Stimulated activated CD8-positive, alpha-beta memory T cell treated with anti-CD3 and anti-CD28 coated beads, Interleukin-2, amount 100 ng/mL, for 1 hour (primary cell): ENCODE measurements around the gene PGAP6.
"Not testable (repeated sequence)": the region's sequence is repeated elsewhere in the genome, so short reads cannot be mapped to it uniquely, and the experiment has no call there.

Experiments used
- DNase-seq, 2 donors: peaks; one replicate each; pipeline ENCODE4 v3.0.0-alpha.2; 2020; ENCODE audit warnings: low read depth in 2 of 2

Gene PGAP6

DNA sequence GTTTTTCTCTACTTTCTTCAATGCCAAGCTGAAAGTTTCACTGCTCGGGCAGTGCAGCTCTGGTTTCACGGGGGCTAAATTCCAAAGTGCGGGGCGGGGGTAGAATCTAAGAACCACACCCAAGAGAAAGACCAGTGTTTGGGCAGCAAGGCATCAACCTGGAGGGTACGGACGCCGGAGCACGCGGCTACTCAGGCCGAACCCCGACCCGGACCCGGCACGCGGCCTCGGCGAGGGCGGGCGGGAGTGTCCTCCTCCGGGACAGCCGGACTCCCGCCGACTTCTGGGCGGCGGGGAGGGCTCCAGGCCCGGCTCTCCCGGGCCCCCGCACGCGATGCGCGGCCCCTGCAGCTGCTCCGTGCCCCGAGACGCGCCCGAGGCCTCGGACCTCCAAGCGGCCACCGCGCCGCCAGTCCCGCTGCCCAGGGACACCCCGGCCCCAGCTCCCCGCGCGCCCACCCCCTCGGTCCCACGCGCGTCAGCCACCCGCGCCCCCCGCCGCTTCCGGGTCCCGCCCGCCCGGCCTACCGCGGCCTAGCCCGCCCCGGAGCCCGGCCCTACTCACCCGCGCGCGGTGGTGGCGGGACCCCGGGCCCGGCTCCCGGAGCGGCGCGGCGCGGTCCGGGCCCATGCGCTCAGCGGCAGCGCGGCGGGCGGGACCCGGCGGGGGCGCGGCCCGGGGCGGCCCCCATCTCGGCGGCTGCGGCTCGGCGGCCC is 29.8 kb downstream of the PGAP6 start:
- no peak for DNase-seq

DNA sequence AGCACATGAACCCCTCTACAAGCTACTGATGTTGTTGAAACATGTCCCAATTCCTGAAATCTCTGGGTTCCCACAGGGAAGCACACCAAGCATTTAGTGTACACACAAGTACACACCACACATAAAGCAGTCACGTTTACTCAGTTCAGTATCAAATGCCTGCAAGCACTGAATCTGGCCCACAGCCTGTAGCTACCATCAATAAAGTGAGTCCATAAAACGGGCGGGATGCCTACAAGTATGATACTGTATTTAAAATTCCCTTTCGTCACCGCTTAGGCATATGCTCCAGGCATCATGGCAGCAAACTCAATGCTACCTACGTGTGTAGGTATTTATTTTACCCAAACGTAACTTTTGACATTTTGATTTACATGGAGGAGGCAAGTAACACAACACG is 31.6 kb downstream of the PGAP6 start:
- DNase-seq: no peak

- no peak for DNase-seq
These were observed 32.6 kb downstream of the PGAP6 start for GRCh38 chr16:349211-349610.

DNA sequence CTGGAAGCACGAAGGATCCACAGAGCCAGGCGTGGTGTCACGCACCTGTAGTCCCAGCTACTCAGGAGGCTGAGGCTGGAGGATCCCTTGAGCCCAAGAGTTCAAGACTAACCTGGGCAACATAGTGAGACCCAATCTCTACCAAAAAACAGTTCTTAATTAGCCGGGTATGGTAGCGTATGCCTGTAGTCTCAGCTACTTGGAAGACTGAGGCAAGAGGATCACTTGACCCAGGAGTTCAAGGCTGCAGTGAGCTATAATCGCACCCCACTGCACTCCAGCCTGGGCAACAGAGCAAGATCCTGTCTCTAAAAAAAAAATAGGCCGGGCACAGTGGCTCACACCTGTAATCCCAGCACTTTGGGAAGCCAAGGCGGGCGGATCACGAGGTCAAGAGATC is 33.3 kb downstream of the PGAP6 start:
- DNase-seq: not testable (repeated sequence)

GRCh38 chr16:347203-347602 is 34.6 kb downstream of the PGAP6 start:
- DNase-seq: no peak

- no peak for DNase-seq
These were observed 35.2 kb downstream of the PGAP6 start for GRCh38 chr16:346587-346986.

GRCh38 chr16:345772-346171 is 36.0 kb downstream of the PGAP6 start:
- DNase-seq: no peak

DNA sequence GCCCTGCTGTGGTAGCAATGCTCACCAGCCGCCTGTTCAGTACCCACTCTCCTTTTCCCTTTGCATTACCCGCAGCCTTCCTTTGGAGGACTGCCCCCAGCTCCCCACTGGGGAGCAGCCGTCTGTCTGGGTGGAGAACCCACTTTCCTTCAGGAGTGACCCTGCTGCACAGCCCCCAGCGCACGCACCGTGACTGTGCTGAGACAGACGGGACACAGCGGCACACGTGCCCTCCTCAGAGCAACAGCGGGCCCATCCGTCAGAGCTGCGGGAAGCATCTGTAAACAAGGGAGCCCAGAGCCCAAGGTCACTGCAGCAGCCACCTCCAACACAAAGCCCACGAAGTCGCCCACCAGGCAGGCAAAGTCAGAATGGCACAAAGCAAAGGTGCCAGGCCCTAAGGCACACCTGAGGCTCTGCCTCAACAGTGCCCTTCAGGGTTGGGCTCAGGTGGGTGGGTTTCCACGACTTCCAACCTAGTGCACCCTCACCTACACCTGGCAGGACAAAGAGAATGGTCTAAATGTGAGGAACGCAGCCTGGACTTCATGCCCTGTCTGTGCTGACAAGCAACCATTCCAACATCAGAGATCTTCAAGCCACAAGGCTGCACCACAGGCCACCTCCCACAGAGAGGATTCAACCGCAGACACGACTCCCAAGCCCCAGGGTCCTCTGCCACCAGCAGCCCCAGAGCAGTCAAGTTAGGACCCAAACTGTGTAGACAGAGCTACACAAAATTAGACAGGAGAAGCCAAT is 39.1 kb downstream of the PGAP6 start:
- DNase-seq: no peak

DNA sequence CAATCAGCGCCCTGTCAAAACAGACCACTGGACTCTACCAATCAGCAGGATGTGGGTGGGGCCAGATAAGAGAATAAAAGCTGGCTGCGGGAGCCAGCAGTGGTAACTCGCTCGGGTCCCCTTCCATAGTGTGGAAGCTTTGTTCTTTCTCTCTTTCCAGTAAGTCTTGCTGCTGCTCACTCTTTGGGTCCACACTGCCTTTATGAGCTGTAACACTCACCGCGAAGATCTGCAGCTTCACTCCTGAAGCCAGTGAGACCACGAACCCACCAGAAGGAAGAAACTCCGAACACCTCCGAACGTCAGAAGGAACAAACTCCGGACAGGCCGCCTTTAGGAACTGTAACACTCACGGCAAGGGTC is 39.8 kb downstream of the PGAP6 start:
- not testable (repeated sequence) for DNase-seq

- not testable (repeated sequence) for DNase-seq
These were observed 40.4 kb downstream of the PGAP6 start for GRCh38 chr16:341095-341973.

- DNase-seq: no peak
These were observed 41.2 kb downstream of the PGAP6 start for GRCh38 chr16:340370-341091.

DNA sequence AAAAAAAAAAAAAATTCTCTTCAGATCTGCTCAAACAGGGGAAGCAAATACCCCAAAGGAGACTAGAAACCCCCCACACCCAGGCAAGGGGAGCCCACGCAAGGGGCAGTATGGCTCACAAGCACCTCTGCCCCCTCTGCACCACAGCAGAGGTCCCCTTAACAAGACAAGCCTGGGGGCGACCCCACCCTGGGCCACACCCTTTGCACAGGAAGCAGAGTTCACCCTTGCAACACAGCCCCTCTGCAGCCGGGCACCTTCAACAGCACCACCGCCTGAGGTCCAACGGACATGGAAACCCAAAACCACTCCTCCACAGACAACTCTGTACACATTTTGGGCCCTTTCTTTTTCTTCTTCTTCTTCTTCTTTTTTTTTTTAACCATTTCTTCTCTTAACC is 42.1 kb downstream of the PGAP6 start:
- DNase-seq: no peak

DNA sequence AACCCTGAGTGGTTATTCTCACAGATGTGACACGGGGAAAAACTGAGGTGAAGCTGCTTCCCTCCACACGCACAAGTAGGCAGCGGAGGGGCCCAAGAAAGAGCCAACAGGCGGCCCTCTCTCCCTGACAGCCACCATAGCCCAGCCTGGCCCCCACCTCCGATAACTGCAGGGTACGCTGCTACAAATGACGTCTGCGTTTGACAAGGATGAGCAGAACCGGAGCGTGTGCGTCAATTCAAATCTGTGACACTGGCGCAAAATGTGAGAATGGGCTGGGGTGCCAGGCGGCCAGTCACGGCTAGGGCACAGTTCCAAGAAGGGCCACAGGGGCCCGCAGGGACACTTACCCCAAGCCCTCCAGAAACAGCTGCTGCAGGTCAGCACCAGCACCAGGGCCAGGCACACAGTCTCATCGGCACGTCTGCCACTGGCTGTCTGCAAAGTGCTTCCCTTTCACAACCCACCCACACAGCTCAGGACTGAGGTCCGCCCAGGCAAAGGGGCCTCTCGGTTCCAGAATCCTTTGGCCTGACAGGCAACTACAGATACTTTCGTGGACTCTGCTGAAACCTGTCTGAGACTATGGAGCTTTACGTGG is 43.7 kb downstream of the PGAP6 start:
- no peak for DNase-seq

DNA sequence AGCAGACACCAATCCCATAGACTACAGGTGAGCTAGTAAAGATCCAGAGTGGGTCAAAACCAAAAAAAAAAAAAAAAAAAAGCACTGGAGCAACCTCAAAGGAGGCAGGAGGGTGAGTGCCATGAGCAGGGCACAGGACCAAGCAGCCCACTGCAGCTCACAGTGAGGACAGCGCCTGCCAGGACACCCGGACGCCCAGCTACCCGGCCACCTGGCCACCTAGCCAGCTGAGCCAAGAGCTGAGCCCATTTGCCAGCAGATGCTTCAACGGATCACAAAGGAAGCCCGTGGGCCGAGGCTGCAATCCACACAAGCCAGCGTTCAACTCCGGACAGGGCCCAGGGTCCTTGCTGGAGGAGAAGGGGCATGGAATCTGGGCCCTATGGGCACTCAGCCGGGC is 44.3 kb downstream of the PGAP6 start:
- DNase-seq: no peak

GRCh38 chr16:336269-336668 is 45.5 kb downstream of the PGAP6 start:
- DNase-seq: no peak

DNA sequence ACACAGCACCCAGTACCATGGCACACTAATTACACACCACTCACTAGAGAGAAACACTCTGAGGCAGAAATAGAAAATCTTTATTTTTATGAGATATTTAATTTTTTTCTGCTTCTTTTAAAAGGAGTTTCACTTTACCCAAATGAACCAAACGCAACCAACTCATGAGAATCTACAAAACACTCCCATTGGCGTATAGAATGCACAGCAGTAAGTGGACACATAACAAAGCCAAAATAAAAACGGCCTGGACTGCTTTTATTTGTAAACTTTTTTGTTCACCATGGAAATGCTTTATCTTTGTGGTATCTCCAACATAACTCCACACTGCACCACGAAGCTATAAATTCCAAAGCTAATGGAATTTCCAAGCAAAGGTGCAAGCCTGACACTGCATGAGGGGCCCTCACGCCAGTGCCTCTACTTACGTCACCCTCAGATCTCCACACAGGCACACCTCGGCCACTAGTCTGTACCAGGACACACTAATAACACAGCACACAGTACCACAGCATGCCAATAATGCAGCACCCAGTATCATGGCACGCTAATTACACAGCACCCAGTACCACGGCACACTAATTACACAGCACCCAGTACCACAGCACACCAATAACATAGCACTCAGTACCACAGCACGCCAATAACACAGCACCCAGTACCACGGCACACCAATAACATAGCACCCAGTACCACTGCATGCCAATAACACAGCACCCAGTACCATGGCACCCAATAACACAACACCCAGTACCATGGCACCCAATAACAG is 46.7 kb downstream of the PGAP6 start:
- not testable (repeated sequence) for DNase-seq

GRCh38 chr16:334164-334832 is 47.5 kb downstream of the PGAP6 start:
- DNase-seq: not testable (repeated sequence)

DNA sequence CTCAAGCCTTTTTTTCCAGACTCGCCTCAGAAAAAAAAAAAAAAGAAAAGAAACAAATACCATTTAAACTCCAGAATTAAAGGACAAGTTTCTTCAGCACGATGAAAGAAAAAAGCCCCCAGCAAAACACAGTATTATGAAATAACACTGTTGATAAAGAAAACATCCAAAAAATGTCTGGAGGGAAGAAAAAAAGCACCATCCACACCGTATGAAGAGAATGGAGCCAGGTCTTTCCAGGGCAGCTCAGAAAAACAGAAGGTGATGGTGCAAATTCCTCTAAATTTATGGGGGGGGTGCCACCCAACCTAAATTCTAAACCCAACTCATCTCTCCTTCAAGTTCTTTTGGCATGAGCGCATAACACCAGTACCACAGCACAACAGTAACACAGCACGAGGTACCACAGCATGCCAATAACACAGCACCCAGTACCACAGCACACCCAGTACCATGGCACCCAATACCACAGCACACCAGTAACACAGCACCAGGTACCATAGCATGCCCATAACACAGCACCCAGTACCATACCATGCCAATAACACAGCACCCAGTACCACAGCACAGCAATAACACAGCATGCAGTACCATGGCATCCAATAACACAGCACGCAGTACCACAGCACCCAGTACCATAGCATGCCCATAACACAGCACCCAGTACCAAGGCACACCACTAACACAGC is 48.2 kb downstream of the PGAP6 start:
- no peak for DNase-seq

DNA sequence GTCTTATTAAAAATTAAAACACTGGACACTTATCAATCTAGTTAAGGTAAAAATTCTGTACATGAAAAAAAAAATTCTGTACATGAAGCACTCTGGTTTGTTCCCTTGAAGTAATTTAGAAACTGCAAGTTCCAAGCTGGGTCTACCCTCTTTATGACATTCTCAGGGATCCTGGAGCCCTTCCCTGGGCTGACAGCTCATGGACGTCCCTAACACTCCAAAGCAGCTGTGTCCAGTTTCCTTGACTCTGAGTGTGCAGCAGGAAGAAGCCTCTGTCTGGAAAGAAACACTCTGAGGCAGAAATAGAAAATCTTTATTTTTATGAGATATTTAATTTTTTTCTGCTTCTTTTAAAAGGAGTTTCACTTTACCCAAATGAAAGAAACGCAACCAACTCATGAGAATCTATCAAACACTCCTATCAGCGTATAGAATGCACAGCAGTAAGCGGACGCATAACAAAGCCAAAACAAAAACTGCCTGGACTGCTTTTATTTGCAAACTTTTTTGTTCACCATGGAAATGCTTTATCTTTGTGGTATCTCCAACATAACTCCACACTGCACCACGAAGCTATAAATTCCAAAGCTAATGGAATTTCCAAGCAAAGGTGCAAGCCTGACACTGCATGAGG is 50.5 kb downstream of the PGAP6 start:
- not testable (repeated sequence) for DNase-seq
